IPS DF 6.9 (cell line): ENCODE data around the gene SKI.

ENCODE experiments used
- DNase-seq: peaks from one replicate; pipeline ENCODE4 v3.0.0-alpha.2; 2013; ENCODE audit warnings: low read depth, low spot score
- H3K27ac ChIP-seq: one replicate; pipeline ENCODE4 v1.5.1; 2013; ENCODE audit warnings: low read length, control low read depth
- H3K27me3 ChIP-seq: 2 replicates; pipeline ENCODE4 v1.6.1; 2013; ENCODE audit warnings: mild to moderate bottlenecking, low read length; ENCODE audit not compliant: control insufficient read depth, insufficient read depth
- H3K36me3 ChIP-seq: 2 replicates; pipeline ENCODE4 v1.6.1; 2013; ENCODE audit warnings: low read length; ENCODE audit not compliant: control insufficient read depth, insufficient read depth
- H3K4me1 ChIP-seq: 2 replicates; pipeline ENCODE4 v1.6.1; 2013; ENCODE audit warnings: low read length; ENCODE audit not compliant: control insufficient read depth, insufficient read depth
- H3K4me3 ChIP-seq: 2 replicates; pipeline ENCODE4 v1.5.1; 2013; ENCODE audit warnings: mild to moderate bottlenecking, low read length
- H3K9me3 ChIP-seq: 2 replicates; pipeline ENCODE4 v1.6.1; 2013; ENCODE audit warnings: low read length, inconsistent platforms; ENCODE audit not compliant: control insufficient read depth, insufficient read depth
- WGBS: extraction: QIAGEN DNeasy Blood & Tissue Kit; methylation state at CpG from one replicate; pipeline ENCODE4 v1.1.7; 2013; ENCODE audit warnings: mixed read lengths, missing lambda C conversion rate; ENCODE audit not compliant: insufficient read length, insufficient coverage; 5-methylcytosine and 5-hydroxymethylcytosine counted together

The SKI gene

GRCh38 chr1:2344744-2345296 lies 116.7 kb downstream of the SKI start:
- Histone ChIP-seq H3K27me3 (no peaks in the 10 kb centered on the region), H3K9me3 (no peaks in the 10 kb centered on the region), H3K4me3 (no peak overlapping the region), H3K36me3 (no peaks in the 10 kb centered on the region; the same call in 1 of the 2 replicates), H3K27ac (no peak overlapping the region), H3K4me1 (peaks cover 1% of the 10 kb centered on the region; the same call in 1 of the 2 replicates)
- no peak for DNase-seq
- WGBS, result no CpG with 5 or more reads among the region's 29 CpGs

- WGBS, result no CpG with 5 or more reads among the region's 24 CpGs
- Histone ChIP-seq H3K4me1 (peaks cover 1% of the 10 kb centered on the region; the same call in 1 of the 2 replicates), H3K27me3 (no peaks in the 10 kb centered on the region), H3K9me3 (no peaks in the 10 kb centered on the region), H3K4me3 (no peak overlapping the region), H3K36me3 (no peaks in the 10 kb centered on the region; the same call in 1 of the 2 replicates), H3K27ac (no peak overlapping the region)
- DNase-seq, result no peak
These were observed 117.4 kb downstream of the SKI start for GRCh38 chr1:2345297-2346075.

GRCh38 chr1:2346691-2347408 lies 118.7 kb downstream of the SKI start:
- Histone ChIP-seq H3K9me3 (no peaks in the 10 kb centered on the region), H3K36me3 (no peaks in the 10 kb centered on the region; the same call in 1 of the 2 replicates), H3K27ac (no peak overlapping the region), H3K4me3 (no peak overlapping the region), H3K27me3 (no peaks in the 10 kb centered on the region), H3K4me1 (peaks cover 1% of the 10 kb centered on the region; the same call in 1 of the 2 replicates)
- no peak for DNase-seq
- WGBS, result no CpG with 5 or more reads among the region's 17 CpGs

- Histone ChIP-seq H3K27ac (no peak overlapping the region), H3K9me3 (no peaks in the 10 kb centered on the region), H3K4me3 (no peak overlapping the region), H3K27me3 (no peaks in the 10 kb centered on the region), H3K4me1 (peaks cover 1% of the 10 kb centered on the region; the same call in 1 of the 2 replicates), H3K36me3 (no peaks in the 10 kb centered on the region; the same call in 1 of the 2 replicates)
- WGBS, result no CpG with 5 or more reads among the region's 13 CpGs
- DNase-seq, result no peak
These were observed 119.3 kb downstream of the SKI start for GRCh38 chr1:2347409-2347785.

- DNase-seq, result no peak
- WGBS, result no CpG with 5 or more reads among the region's 23 CpGs
These were observed 119.8 kb downstream of the SKI start for GRCh38 chr1:2347896-2348295.

GRCh38 chr1:2348346-2349325 lies 120.5 kb downstream of the SKI start:
- no peak for DNase-seq
- H3K27ac ChIP-seq, result no peak overlapping the region
- whole genome bisulfite sequencing, result no CpG with 5 or more reads among the region's 59 CpGs

More at GRCh38 chr1:2347896-2348295, 119.8 kb downstream of the SKI start:
- peaks cover 1% of the 10 kb centered on the region; the same call in 1 of the 2 replicates for H3K4me1 ChIP-seq
- no peaks in the 10 kb centered on the region for H3K27me3 ChIP-seq
- no peak overlapping the region for H3K4me3 ChIP-seq
- H3K9me3 ChIP-seq, result no peaks in the 10 kb centered on the region
- no peak overlapping the region for H3K27ac ChIP-seq
- H3K36me3 ChIP-seq, result no peaks in the 10 kb centered on the region; the same call in 1 of the 2 replicates

GRCh38 chr1:2349806-2350205 lies 121.7 kb downstream of the SKI start:
- H3K27me3 ChIP-seq, result no peaks in the 10 kb centered on the region
- no CpG with 5 or more reads among the region's 9 CpGs for WGBS

More at GRCh38 chr1:2348346-2349325, 120.5 kb downstream of the SKI start:
- peaks cover 1% of the 10 kb centered on the region; the same call in 1 of the 2 replicates for H3K4me1 ChIP-seq
- no peaks in the 10 kb centered on the region; the same call in 1 of the 2 replicates for H3K36me3 ChIP-seq
- no peaks in the 10 kb centered on the region for H3K9me3 ChIP-seq
- no peak overlapping the region for H3K4me3 ChIP-seq
- no peaks in the 10 kb centered on the region for H3K27me3 ChIP-seq

GRCh38 chr1:2350501-2350900 lies 122.4 kb downstream of the SKI start:
- WGBS, result no CpG with 5 or more reads among the region's 10 CpGs
- H3K4me3 ChIP-seq, result no peak overlapping the region
- H3K9me3 ChIP-seq, result no peaks in the 10 kb centered on the region
- H3K27ac ChIP-seq, result no peak overlapping the region
- H3K27me3 ChIP-seq, result no peaks in the 10 kb centered on the region
- no peaks in the 10 kb centered on the region; the same call in 1 of the 2 replicates for H3K36me3 ChIP-seq
- H3K4me1 ChIP-seq, result peaks cover 1% of the 10 kb centered on the region; the same call in 1 of the 2 replicates
- DNase-seq, result no peak

More at GRCh38 chr1:2349806-2350205, 121.7 kb downstream of the SKI start:
- DNase-seq, result no peak
- no peaks in the 10 kb centered on the region for H3K9me3 ChIP-seq
- no peaks in the 10 kb centered on the region; the same call in 1 of the 2 replicates for H3K36me3 ChIP-seq
- H3K27ac ChIP-seq, result no peak overlapping the region
- H3K4me3 ChIP-seq, result no peak overlapping the region
- H3K4me1 ChIP-seq, result peaks cover 1% of the 10 kb centered on the region; the same call in 1 of the 2 replicates

GRCh38 chr1:2350911-2351655 lies 123.0 kb downstream of the SKI start:
- no peaks in the 10 kb centered on the region for H3K27me3 ChIP-seq

More at GRCh38 chr1:2350911-2351655, 123.0 kb downstream of the SKI start:
- no peak for DNase-seq
- Histone ChIP-seq H3K9me3 (no peaks in the 10 kb centered on the region), H3K36me3 (no peaks in the 10 kb centered on the region; the same call in 1 of the 2 replicates), H3K4me1 (peaks cover 1% of the 10 kb centered on the region; the same call in 1 of the 2 replicates), H3K4me3 (no peak overlapping the region), H3K27ac (no peak overlapping the region)
- WGBS, result no CpG with 5 or more reads among the region's 31 CpGs
